ENCODE data around the gene NLRX1.
"Not testable (repeated sequence)": the region's sequence is repeated elsewhere in the genome, so short reads cannot be mapped to it uniquely, and the experiment has no call there.

The NLRX1 gene

GRCh38 chr11:119125821-119126220 lies 42.7 kb upstream of the NLRX1 start:
- no peak overlapping the region for H3K4me3 ChIP-seq (ENCODE audit: low read depth, low read length)
- POLR2A ChIA-PET: interaction anchor here (0.6 to 0.7 kb wide), 2 partner anchors 35 to 87 kb away, joined by 3 read pairs; no protein-coding TSS in a partner anchor
- no peak for DNase-seq (ENCODE audit: low read depth, low spot score)
- CTCF ChIA-PET: interaction anchor here (1.0 to 2.3 kb wide), 2 partner anchors 19 to 71 kb away, joined by 4 to 17 read pairs; no protein-coding TSS in a partner anchor
- no peak for TF ChIP-seq CTCF (IDR thresholded peaks at IDR 0.05; ENCODE audit: insufficient read depth, low read length, missing control alignments)

GRCh38 chr11:119126675-119127268 lies 41.8 kb upstream of the NLRX1 start:
- no peak overlapping the region for H3K4me3 ChIP-seq (ENCODE audit: low read depth, low read length)
- DNase-seq (ENCODE audit: low read depth, low spot score): no peak
- CTCF ChIA-PET: interaction anchor here (0.6 to 2.3 kb wide), 3 partner anchors 12 to 21 kb away, joined by 3 to 17 read pairs (median 3); no protein-coding TSS in a partner anchor
- POLR2A ChIA-PET: interaction anchor here (0.6 kb wide), 1 partner anchor 88 kb away, joined by 3 read pairs; no protein-coding TSS in a partner anchor
- TF ChIP-seq CTCF (IDR thresholded peaks at IDR 0.05; ENCODE audit: insufficient read depth, low read length, missing control alignments): no peak

GRCh38 chr11:119130662-119131061 lies 37.9 kb upstream of the NLRX1 start:
- CTCF ChIA-PET: interaction anchor here (0.8 to 1.3 kb wide), 4 partner anchors 14 to 193 kb away, joined by 3 to 4 read pairs (median 4); no protein-coding TSS in a partner anchor
- TF ChIP-seq CTCF (IDR thresholded peaks at IDR 0.05; ENCODE audit: insufficient read depth, low read length, missing control alignments): no peak
- no peak overlapping the region for H3K4me3 ChIP-seq (ENCODE audit: low read depth, low read length)
- DNase-seq (ENCODE audit: low read depth, low spot score): no peak
- POLR2A ChIA-PET: no interaction called here

GRCh38 chr11:119134389-119134978 lies 34.0 kb upstream of the NLRX1 start:
- no peak for DNase-seq (ENCODE audit: low read depth, low spot score)
- POLR2A ChIA-PET: no interaction called here
- CTCF ChIA-PET: interaction anchor here (0.7 to 4.9 kb wide), 4 partner anchors 11 to 171 kb away, joined by 3 to 50 read pairs (median 6); partner anchors contain the start of genes ABCG4 and CBL
- H3K4me3 ChIP-seq (ENCODE audit: low read depth, low read length): no peak overlapping the region
- TF ChIP-seq CTCF (IDR thresholded peaks at IDR 0.05; ENCODE audit: insufficient read depth, low read length, missing control alignments): peak; percentile 56

- POLR2A ChIA-PET; H3K4me3 ChIP-seq (ENCODE audit: low read depth, low read length); DNase-seq (ENCODE audit: low read depth, low spot score): not testable (repeated sequence)
- CTCF ChIA-PET: interaction anchor here (0.8 to 2.1 kb wide), 7 partner anchors 9 to 201 kb away, joined by 3 to 8 read pairs (median 3); no protein-coding TSS in a partner anchor
Observed at GRCh38 chr11:119139276-119139675, 29.2 kb upstream of the NLRX1 start.

- TF ChIP-seq CTCF (IDR thresholded peaks at IDR 0.05; ENCODE audit: insufficient read depth, low read length, missing control alignments): peak; percentile 66
- CTCF ChIA-PET: interaction anchor here (0.6 to 7.8 kb wide), 27 partner anchors 9 to 330 kb away, joined by 3 to 55 read pairs (median 4); partner anchors contain the start of genes CBL, NLRX1 and USP2
- H3K4me3 ChIP-seq (ENCODE audit: low read depth, low read length): no peak overlapping the region
- no peak for DNase-seq (ENCODE audit: low read depth, low spot score)
- POLR2A ChIA-PET: no interaction called here
Observed at GRCh38 chr11:119144825-119145486, 23.6 kb upstream of the NLRX1 start.
